ENCODE results near the gene ZFP36L1.
A peak's percentile ranks its signal among the peaks of the same experiment; 100 is the strongest.

ZFP36L1 gene

GRCh38 chr14:68792979-68793733 is at the start of gene ZFP36L1:
Gene ZFP36L1, minus strand, starts transcription at chr14:68793067. Its CDS starts 129 bp downstream, at chr14:68792938.
- TF ChIP-seq CTCF (IDR thresholded peaks at IDR 0.05; ENCODE audit: low read depth, low read length), result no peak
- DNase-seq (ENCODE audit: extremely low read depth, low read depth), result peak; percentile 97

- TF ChIP-seq CTCF (IDR thresholded peaks at IDR 0.05; ENCODE audit: low read depth, low read length), result no peak
- DNase-seq (ENCODE audit: extremely low read depth, low read depth), result no peak
Measured at GRCh38 chr14:68842298-68842697, 49.4 kb upstream of the ZFP36L1 start.

- no peak for DNase-seq (ENCODE audit: extremely low read depth, low read depth)
- no peak for TF ChIP-seq CTCF (IDR thresholded peaks at IDR 0.05; ENCODE audit: low read depth, low read length)
Measured at GRCh38 chr14:68841016-68841809, 48.3 kb upstream of the ZFP36L1 start.

GRCh38 chr14:68840454-68840853 is 47.6 kb upstream of the ZFP36L1 start:
- DNase-seq (ENCODE audit: extremely low read depth, low read depth), result no peak
- TF ChIP-seq CTCF (IDR thresholded peaks at IDR 0.05; ENCODE audit: low read depth, low read length), result no peak

- no peak for DNase-seq (ENCODE audit: extremely low read depth, low read depth)
- TF ChIP-seq CTCF (IDR thresholded peaks at IDR 0.05; ENCODE audit: low read depth, low read length), result no peak
Measured at GRCh38 chr14:68836082-68836481, 43.2 kb upstream of the ZFP36L1 start.

- TF ChIP-seq CTCF (IDR thresholded peaks at IDR 0.05; ENCODE audit: low read depth, low read length), result no peak
- DNase-seq (ENCODE audit: extremely low read depth, low read depth), result no peak
Measured at GRCh38 chr14:68834816-68835215, 41.9 kb upstream of the ZFP36L1 start.

GRCh38 chr14:68828698-68829097 is 35.8 kb upstream of the ZFP36L1 start:
- DNase-seq (ENCODE audit: extremely low read depth, low read depth), result no peak
- no peak for TF ChIP-seq CTCF (IDR thresholded peaks at IDR 0.05; ENCODE audit: low read depth, low read length)

Data from AG09319 (cell line).